Measurements from ENCODE around the gene GCN1.

Gene GCN1

GRCh38 chr12:120161852-120162251 lies 32.7 kb downstream of the GCN1 start:
- no peak overlapping the region for H3K4me3 ChIP-seq (ENCODE audit: low read length)
- TF ChIP-seq CTCF (IDR thresholded peaks at IDR 0.05; ENCODE audit: insufficient read depth, low read depth, low read length, missing control alignments), result no peak
- DNase-seq (ENCODE audit: low read depth), result no peak

GRCh38 chr12:120159509-120160237 lies 34.8 kb downstream of the GCN1 start:
- TF ChIP-seq CTCF (IDR thresholded peaks at IDR 0.05; ENCODE audit: insufficient read depth, low read depth, low read length, missing control alignments), result no peak

GRCh38 chr12:120158351-120158750 lies 36.2 kb downstream of the GCN1 start:
- H3K4me3 ChIP-seq (ENCODE audit: low read length), result no peak overlapping the region
- no peak for TF ChIP-seq CTCF (IDR thresholded peaks at IDR 0.05; ENCODE audit: insufficient read depth, low read depth, low read length, missing control alignments)
- DNase-seq (ENCODE audit: low read depth), result no peak

More at GRCh38 chr12:120159509-120160237, 34.8 kb downstream of the GCN1 start:
- DNase-seq (ENCODE audit: low read depth), result no peak
- H3K4me3 ChIP-seq (ENCODE audit: low read length), result no peak overlapping the region

GRCh38 chr12:120157678-120158077 lies 36.8 kb downstream of the GCN1 start:
- H3K4me3 ChIP-seq (ENCODE audit: low read length), result no peak overlapping the region
- no peak for DNase-seq (ENCODE audit: low read depth)
- TF ChIP-seq CTCF (IDR thresholded peaks at IDR 0.05; ENCODE audit: insufficient read depth, low read depth, low read length, missing control alignments), result no peak

GRCh38 chr12:120156315-120157259 lies 37.9 kb downstream of the GCN1 start:
- no peak overlapping the region for H3K4me3 ChIP-seq (ENCODE audit: low read length)
- no peak for DNase-seq (ENCODE audit: low read depth)
- TF ChIP-seq CTCF (IDR thresholded peaks at IDR 0.05; ENCODE audit: insufficient read depth, low read depth, low read length, missing control alignments), result no peak

- DNase-seq (ENCODE audit: low read depth), result no peak
- no peak overlapping the region for H3K4me3 ChIP-seq (ENCODE audit: low read length)
- no peak for TF ChIP-seq CTCF (IDR thresholded peaks at IDR 0.05; ENCODE audit: insufficient read depth, low read depth, low read length, missing control alignments)
Observed at GRCh38 chr12:120155072-120155471, 39.4 kb downstream of the GCN1 start.
